K562 (cell line): ENCODE results near the gene AGPAT1. TPM values are rescaled to one million over a fixed set of nuclear protein-coding genes. Genes with fewer than 3 reads are reported as not detected.

Source experiments
- CHCHD3 ChIP-seq: fragments of 250-450 bp; sonication (Bioruptor Pico); IDR thresholded peaks from 2 replicates; pipeline ENCODE4 v2.1.2; 2022; ENCODE audit warnings: mild to moderate bottlenecking
- CLOCK ChIP-seq: fragments of 250-450 bp; sonication (Bioruptor Pico); IDR thresholded peaks from 2 replicates; pipeline ENCODE4 v1.4.0; 2020; ENCODE audit warnings: mild to moderate bottlenecking, moderate library complexity, borderline replicate concordance
- E2F6 ChIP-seq, 2 experiments: IDR thresholded peaks; 2 replicates each; pipeline ENCODE4 v1.6.1; 2011; ENCODE audit warnings: borderline replicate concordance in 1 of 2, control low read depth in 1 of 2, low read depth in 1 of 2, low read length in 1 of 2, mild to moderate bottlenecking in 1 of 2, mixed read lengths in 1 of 2, moderate library complexity in 1 of 2; ENCODE audit not compliant: insufficient read depth in 1 of 2, insufficient read length in 1 of 2, poor library complexity in 1 of 2, severe bottlenecking in 1 of 2; ENCODE audit errors: extremely low read depth in 1 of 2
- ELF1 ChIP-seq: fragments of 200-800 bp; sonication (Bioruptor generic); IDR thresholded peaks from 2 replicates; pipeline ENCODE4 v1.6.1; 2016; ENCODE audit warnings: missing genetic modification characterization, missing compliant biosample characterization
- HDAC8 ChIP-seq: fragments of 450-650 bp; IDR thresholded peaks from 2 replicates; pipeline ENCODE4 v1.6.1; 2016; ENCODE audit warnings: mild to moderate bottlenecking, missing genetic modification characterization, moderate library complexity, missing compliant biosample characterization
- MXI1 ChIP-seq: IDR thresholded peaks from 2 replicates; pipeline ENCODE4 v1.6.1; 2011; ENCODE audit warnings: low read depth, mild to moderate bottlenecking, improper control_type of control experiment, low read length
- MYBL2 ChIP-seq, 2 experiments: fragments of 450-650 bp in 1 of 2; sonication (generic) in 1 of 2; formaldehyde crosslinking in 1 of 2; IDR thresholded peaks; 2 replicates each; pipeline versions ENCODE4 v1.6.1 to v1.8.1; 2017 to 2022; ENCODE audit warnings: borderline replicate concordance in 1 of 2, inconsistent platforms in 1 of 2, low read depth in 1 of 2, mild to moderate bottlenecking in 1 of 2, missing genetic modification reagents in 1 of 2, moderate library complexity in 1 of 2
- NR2C1 ChIP-seq, 2 experiments: fragments of 450-650 bp; IDR thresholded peaks; 2 replicates each; pipeline ENCODE4 v1.6.1; 2017; ENCODE audit warnings: mild to moderate bottlenecking in 2 of 2, antibody characterized with exemption in 1 of 2, inconsistent platforms in 1 of 2, missing compliant biosample characterization in 1 of 2, missing genetic modification characterization in 1 of 2
- RFX1 ChIP-seq: fragments of 450-650 bp; IDR thresholded peaks from 2 replicates; pipeline ENCODE4 v1.6.1; 2016; ENCODE audit warnings: mild to moderate bottlenecking, moderate library complexity
- SIN3B ChIP-seq: fragments of 450-650 bp; IDR thresholded peaks from 2 replicates; pipeline ENCODE4 v1.6.1; 2017; ENCODE audit warnings: low read depth, mild to moderate bottlenecking, moderate library complexity
- SMAD2 ChIP-seq: fragments of 150-350 bp; IDR thresholded peaks from 2 replicates; pipeline ENCODE4 v1.6.1; 2014; ENCODE audit warnings: low read depth, mild to moderate bottlenecking, low read length
- TCF7 ChIP-seq: sonication (generic); IDR thresholded peaks from 2 replicates; pipeline ENCODE4 v1.6.1; 2016; ENCODE audit warnings: antibody characterized with exemption, borderline replicate concordance
- ZNF134 ChIP-seq: fragments of 250-450 bp; sonication (Bioruptor Pico); conservative IDR thresholded peaks from 2 replicates; pipeline ENCODE4 v1.4.0; 2020
- ZNF311 ChIP-seq: fragments of 250-450 bp; sonication (Bioruptor Pico); IDR thresholded peaks from 2 replicates; pipeline ENCODE4 v1.4.0; 2020; ENCODE audit warnings: mild to moderate bottlenecking, moderate library complexity
- ZNF57 ChIP-seq: fragments of 450-650 bp; formaldehyde crosslinking; IDR thresholded peaks from 2 replicates; pipeline ENCODE4 v1.4.0; 2020; ENCODE audit warnings: mild to moderate bottlenecking, moderate library complexity
- ZNF589 ChIP-seq: fragments of 200-800 bp; sonication (Bioruptor generic); IDR thresholded peaks from 2 replicates; pipeline ENCODE4 v1.6.1; 2016; ENCODE audit warnings: low read depth, missing genetic modification characterization, missing compliant biosample characterization
- polyA plus RNA-seq, 8 experiments: library from polyadenylated mRNA; depleted of rRNA in 4 of 8; stranded (reverse) in 5 of 8; unstranded in 3 of 8; fragments of >200 nt; fragmentation: Nextera tagmentation in 2 of 8; fragmentation: Illumina TruSeq in 1 of 8; extraction: Ambion mirVana in 2 of 8; extraction: Trizol in 1 of 8; gene quantifications; 2 replicates each; pipeline versions ENCODE4 v1.2.1 to v1.2.3, GENCODE V29; 2011 to 2014; ENCODE audit warnings: inconsistent platforms in 1 of 8, missing spikeins in 1 of 8
- total RNA-seq, 7 experiments: library from RNA; depleted of rRNA in 6 of 7; stranded (reverse); fragments of >200 nt in 6 of 7; fragmentation: Illumina TruSeq in 2 of 7; extraction: Trizol in 2 of 7; gene quantifications; 2 replicates each; pipeline versions ENCODE4 v1.2.1 to v1.2.3, GENCODE V29; 2011 to 2021; ENCODE audit warnings: low replicate concordance in 1 of 7
- TF ChIP-seq, protein P1 (sequence below): fragments of 450-650 bp; formaldehyde crosslinking; IDR thresholded peaks from 2 replicates; pipeline ENCODE4 v1.4.0; 2020; ENCODE audit warnings: mild to moderate bottlenecking, mixed read lengths
- TF ChIP-seq, protein P2 (sequence below): fragments of 450-650 bp; IDR thresholded peaks from 2 replicates; pipeline ENCODE4 v1.6.1; 2016; ENCODE audit warnings: borderline replicate concordance

Gene AGPAT1
- total and polyA plus RNA-seq, 9 of the 15 experiments (the other 6 are each of a cell fraction or from before 2014, with no cell fraction given), result 37.9 to 176 (median 69.4) TPM

- TF ChIP-seq E2F6 (IDR thresholded peaks at IDR 0.05; ENCODE audit: borderline replicate concordance in 1 of 2, extremely low read depth in 1 of 2, insufficient read depth in 1 of 2, insufficient read length in 1 of 2, low read depth in 1 of 2, low read length in 1 of 2, poor library complexity in 1 of 2, severe bottlenecking in 1 of 2) (peak; percentile 53 to 66), NR2C1 (IDR thresholded peaks at IDR 0.05) (no peak), NR2C1 (tag; IDR thresholded peaks at IDR 0.05) (no peak), CLOCK (no peak), HDAC8 (tag) (no peak), ZNF589 (CRISPR knock-in tag) (no peak), MXI1 (peak; percentile 34; the same call in 1 of the 2 replicates), ZNF311 (CRISPR knock-in tag) (no peak), ZNF134 (CRISPR knock-in tag) (no peak), TCF7 (no peak; the same call in 1 of the 2 replicates), ELF1 (no peak), SMAD2 (no peak), RFX1 (no peak), CHCHD3 (0 out of 2 replicates have a peak, but pooled peaks have one; percentile 6), SIN3B (no peak; the same call in 1 of the 2 replicates), ZNF57 (CRISPR knock-in tag) (no peak), MYBL2 (IDR thresholded peaks at IDR 0.05; ENCODE audit: low read depth) (no peak), MYBL2 (CRISPR knock-in tag; IDR thresholded peaks at IDR 0.05; ENCODE audit: borderline replicate concordance) (no peak)
- TF ChIP-seq, protein P1, sequence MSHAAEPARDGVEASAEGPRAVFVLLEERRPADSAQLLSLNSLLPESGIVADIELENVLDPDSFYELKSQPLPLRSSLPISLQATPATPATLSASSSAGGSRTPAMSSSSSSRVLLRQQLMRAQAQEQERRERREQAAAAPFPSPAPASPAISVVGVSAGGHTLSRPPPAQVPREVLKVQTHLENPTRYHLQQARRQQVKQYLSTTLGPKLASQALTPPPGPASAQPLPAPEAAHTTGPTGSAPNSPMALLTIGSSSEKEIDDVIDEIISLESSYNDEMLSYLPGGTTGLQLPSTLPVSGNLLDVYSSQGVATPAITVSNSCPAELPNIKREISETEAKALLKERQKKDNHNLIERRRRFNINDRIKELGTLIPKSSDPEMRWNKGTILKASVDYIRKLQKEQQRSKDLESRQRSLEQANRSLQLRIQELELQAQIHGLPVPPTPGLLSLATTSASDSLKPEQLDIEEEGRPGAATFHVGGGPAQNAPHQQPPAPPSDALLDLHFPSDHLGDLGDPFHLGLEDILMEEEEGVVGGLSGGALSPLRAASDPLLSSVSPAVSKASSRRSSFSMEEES (CRISPR knock-in tag), result no peak
- TF ChIP-seq, protein P2, sequence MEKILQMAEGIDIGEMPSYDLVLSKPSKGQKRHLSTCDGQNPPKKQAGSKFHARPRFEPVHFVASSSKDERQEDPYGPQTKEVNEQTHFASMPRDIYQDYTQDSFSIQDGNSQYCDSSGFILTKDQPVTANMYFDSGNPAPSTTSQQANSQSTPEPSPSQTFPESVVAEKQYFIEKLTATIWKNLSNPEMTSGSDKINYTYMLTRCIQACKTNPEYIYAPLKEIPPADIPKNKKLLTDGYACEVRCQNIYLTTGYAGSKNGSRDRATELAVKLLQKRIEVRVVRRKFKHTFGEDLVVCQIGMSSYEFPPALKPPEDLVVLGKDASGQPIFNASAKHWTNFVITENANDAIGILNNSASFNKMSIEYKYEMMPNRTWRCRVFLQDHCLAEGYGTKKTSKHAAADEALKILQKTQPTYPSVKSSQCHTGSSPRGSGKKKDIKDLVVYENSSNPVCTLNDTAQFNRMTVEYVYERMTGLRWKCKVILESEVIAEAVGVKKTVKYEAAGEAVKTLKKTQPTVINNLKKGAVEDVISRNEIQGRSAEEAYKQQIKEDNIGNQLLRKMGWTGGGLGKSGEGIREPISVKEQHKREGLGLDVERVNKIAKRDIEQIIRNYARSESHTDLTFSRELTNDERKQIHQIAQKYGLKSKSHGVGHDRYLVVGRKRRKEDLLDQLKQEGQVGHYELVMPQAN, result peak; percentile 96
Measured at GRCh38 chr6:32154514-32155161, 21.2 kb downstream of the AGPAT1 start (continued).
